ENCODE measurements around the gene FARSB.

FARSB gene

GRCh38 chr2:222545823-222546795, 109.8 kb downstream of the FARSB start:
- DNase-seq, result no peak

- no peak for DNase-seq
Measured at GRCh38 chr2:222544661-222545060, 111.2 kb downstream of the FARSB start.

- DNase-seq, result no peak
Measured at GRCh38 chr2:222538535-222538934, 117.4 kb downstream of the FARSB start.

- DNase-seq, result no peak
Measured at GRCh38 chr2:222535477-222535876, 120.4 kb downstream of the FARSB start.

GRCh38 chr2:222532315-222532714, 123.6 kb downstream of the FARSB start:
- DNase-seq, result no peak

- no peak for DNase-seq
Measured at GRCh38 chr2:222526480-222527277, 129.2 kb downstream of the FARSB start.

- DNase-seq, result no peak
Measured at GRCh38 chr2:222525811-222526210, 130.1 kb downstream of the FARSB start.

GRCh38 chr2:222523783-222524544, 131.9 kb downstream of the FARSB start:
- DNase-seq, result no peak

GRCh38 chr2:222522082-222522481, 133.8 kb downstream of the FARSB start:
- DNase-seq, result no peak

- DNase-seq, result no peak
Measured at GRCh38 chr2:222521099-222521498, 134.8 kb downstream of the FARSB start.
